GM06990 (cell line): ENCODE results near the gene SMAD6.
A peak's percentile ranks its signal among the peaks of the same experiment; 100 is the strongest.

ENCODE experiments used
- DNase-seq: peaks from one replicate; pipeline ENCODE4 v3.0.0-alpha.2; 2011; ENCODE audit not compliant: insufficient read length; ENCODE audit errors: extremely low read depth
- H3K27me3 ChIP-seq: replicated peaks from 2 replicates; pipeline ENCODE4 v1.6.0; 2011; ENCODE audit warnings: low read length; ENCODE audit not compliant: control insufficient read depth, insufficient read depth
- H3K36me3 ChIP-seq: 2 replicates; pipeline ENCODE4 v1.5.1; 2011; ENCODE audit warnings: low read length; ENCODE audit not compliant: control insufficient read depth, insufficient read depth
- H3K4me3 ChIP-seq: replicated peaks from 2 replicates; pipeline ENCODE4 v1.5.1; 2011; ENCODE audit warnings: low read depth, mild to moderate bottlenecking, control low read depth, low read length
- CTCF ChIP-seq: IDR thresholded peaks from 2 replicates; pipeline ENCODE4 v1.5.1; 2011; ENCODE audit warnings: low read length, control low read depth, mild to moderate bottlenecking, inconsistent platforms; ENCODE audit not compliant: insufficient read depth, poor library complexity, severe bottlenecking

SMAD6 gene

DNA sequence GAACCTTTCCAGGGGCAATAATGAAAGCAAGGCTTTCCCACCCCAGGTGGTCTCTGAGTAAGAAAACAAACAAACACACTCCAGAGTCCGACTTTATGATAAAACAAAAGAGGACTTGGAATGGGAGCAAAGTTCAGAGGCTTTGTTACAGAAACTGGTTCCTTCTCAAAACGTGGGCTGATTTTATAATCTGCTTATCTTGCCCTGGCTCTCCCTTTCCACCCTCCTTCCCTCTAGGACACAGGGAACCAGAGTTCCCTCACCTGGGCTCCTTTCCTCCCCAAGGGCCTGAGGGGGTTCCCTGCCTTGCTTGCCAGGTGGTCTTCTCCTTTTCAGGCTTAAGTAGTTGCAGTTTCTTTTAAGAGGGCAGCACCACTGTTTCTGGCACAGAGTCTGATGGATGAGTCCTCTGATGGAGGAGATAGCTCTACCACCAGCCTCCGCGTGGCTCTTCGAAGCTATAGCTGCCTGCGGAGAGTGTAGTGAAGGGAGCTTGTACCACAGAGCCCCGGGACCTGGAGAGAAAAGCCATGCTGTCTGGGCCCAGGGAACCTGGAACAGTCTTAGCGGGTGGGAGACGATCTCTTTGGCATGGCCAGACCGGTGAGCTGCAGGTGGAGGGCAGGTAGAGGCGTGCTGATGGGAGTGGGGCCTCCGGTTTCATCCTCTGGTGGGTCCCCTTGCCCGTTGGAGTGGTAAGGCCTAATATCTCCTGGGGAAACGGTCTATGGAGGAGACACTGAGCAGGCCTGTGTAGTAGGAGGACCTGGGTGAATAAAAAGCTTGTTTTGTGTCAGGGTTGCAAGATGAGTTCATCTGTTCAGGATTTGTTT is 68.7 kb downstream of the SMAD6 start:
- DNase-seq, result no peak
- TF ChIP-seq CTCF, result no peak
- H3K4me3 ChIP-seq, result no peak overlapping the region
- H3K27me3 ChIP-seq, result no peaks in the 10 kb centered on the region; the same call in 1 of the 2 replicates
- no peaks in the 10 kb centered on the region for H3K36me3 ChIP-seq

GRCh38 chr15:66771351-66771650 is 69.3 kb downstream of the SMAD6 start:
- no peak overlapping the region for H3K4me3 ChIP-seq
- no peak for TF ChIP-seq CTCF
- H3K36me3 ChIP-seq, result no peaks in the 10 kb centered on the region
- H3K27me3 ChIP-seq, result no peaks in the 10 kb centered on the region
- DNase-seq, result no peak

DNA sequence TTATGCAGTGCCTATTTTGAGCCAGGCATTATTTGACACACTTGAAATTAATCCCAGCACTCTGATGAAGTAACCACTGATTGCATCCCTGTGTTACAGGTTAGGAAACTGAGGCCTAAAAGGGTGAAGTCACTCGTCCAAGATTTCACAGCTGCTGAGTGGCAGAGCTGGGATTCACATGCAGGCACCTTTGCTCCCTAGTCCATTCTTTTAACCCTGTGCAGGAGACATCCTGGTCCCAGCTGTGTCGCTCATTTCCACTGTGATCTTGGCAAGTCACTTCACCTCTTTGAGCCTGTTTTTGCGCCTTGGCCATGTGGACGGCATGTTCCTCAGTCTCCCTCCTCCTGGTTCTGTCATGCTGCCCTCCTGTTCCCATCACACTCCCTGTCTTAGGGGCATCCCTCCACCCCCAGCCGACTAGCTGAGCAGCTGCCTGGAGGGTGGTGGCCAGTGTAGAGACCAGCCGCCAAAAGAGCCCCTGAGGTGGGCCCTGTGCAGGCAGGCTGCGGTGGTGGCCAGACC is 70.6 kb downstream of the SMAD6 start:
- no peaks in the 10 kb centered on the region for H3K36me3 ChIP-seq

DNA sequence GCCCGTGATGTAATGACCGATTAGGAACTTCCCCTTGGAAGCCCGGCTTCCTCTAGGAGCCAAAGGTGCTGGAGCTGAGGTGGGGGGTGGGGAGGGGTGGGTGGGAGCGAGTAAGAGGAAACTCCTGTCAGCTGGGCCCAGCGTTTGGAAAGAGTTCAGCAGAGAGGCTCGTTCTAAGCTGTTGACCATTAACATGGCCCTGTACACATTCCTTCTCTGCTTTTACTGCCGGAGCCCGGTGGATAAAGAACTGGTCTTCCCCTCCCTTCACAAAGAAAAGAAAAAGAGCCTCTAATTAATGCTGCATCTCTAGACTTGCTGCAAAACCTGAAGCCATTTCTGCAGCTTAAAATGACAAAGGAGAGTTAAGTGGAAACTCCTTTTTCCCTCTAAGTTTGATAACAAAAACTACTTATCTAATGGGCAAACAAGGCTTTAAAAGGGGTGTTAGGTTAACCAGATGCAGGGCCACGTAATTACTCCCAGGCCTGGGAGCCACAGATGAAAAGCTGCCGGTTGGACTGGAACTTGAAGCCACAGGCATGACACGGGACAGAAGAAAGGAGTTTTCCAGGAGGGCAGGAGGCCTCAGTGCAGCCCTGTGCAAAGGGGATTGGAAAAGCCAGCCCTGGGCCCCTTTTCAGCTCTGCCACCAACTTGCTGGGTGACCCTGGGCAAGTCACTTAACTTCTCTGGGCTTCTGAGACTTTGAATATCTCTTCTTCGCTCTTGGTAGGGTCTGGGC is 71.3 kb downstream of the SMAD6 start:
- no peak for TF ChIP-seq CTCF
- H3K27me3 ChIP-seq, result no peaks in the 10 kb centered on the region; the same call in 1 of the 2 replicates
- no peak for DNase-seq
- no peaks in the 10 kb centered on the region for H3K36me3 ChIP-seq
- H3K4me3 ChIP-seq, result no peak overlapping the region

More for the DNA sequence above, 70.6 kb downstream of the SMAD6 start:
- TF ChIP-seq CTCF, result no peak
- no peak overlapping the region for H3K4me3 ChIP-seq
- no peak for DNase-seq
- H3K27me3 ChIP-seq, result no peaks in the 10 kb centered on the region; the same call in 1 of the 2 replicates

DNA sequence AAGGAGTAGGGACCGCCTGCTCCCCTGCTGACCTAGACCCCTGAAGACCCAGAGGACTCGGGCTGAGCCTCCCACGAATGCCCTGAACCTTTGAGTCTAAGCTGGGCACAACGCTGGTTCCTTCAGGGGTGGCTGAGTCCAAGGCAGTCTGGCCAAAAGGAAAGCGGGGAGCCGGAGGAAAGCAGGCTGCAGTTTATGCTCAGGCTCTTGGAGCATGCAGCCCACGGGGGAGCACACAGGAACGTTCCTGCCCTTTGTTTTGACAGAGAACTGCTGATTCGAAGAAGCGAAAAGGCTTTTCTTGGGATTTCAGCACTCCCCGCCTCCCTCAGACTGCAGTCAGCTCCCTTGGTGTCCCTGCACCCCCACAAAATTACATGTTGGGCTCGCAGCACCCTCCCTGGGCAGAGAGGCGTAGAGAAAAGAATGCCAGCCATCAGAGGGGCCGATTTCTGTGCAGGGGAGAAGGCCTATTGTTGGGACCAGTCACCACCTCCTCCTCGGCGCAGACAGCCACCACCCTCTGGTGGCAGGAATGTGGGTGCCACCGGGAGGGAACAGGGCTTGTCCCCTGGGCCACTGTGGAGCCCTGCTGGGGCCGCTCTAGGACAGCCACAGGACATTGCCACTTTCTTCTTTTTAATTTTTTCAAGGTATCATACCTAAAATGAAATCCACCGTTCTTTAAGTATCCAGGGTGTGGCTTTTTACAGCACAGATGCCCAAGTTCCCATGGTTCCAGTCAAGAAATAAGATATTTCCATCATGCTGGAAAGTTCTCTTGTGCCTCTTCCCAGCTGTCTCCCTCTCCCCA is 72.2 kb downstream of the SMAD6 start:
- no peak for DNase-seq
- TF ChIP-seq CTCF, result peak; percentile 76
- H3K27me3 ChIP-seq, result peaks cover 1% of the 10 kb centered on the region
- H3K4me3 ChIP-seq, result no peak overlapping the region
- H3K36me3 ChIP-seq, result no peaks in the 10 kb centered on the region
